ENCODE data around the gene SYMPK. TPM values are rescaled to one million over a fixed set of nuclear protein-coding genes. Genes with fewer than 3 reads are reported as not detected.

Gene SYMPK
- total RNA-seq, 1 donor from 2014 or later: 93.0 TPM

GRCh38 chr19:45902651-45903625 lies 40.0 kb upstream of the SYMPK start:
- H3K9me3 Mint-ChIP-seq: no peaks in the 10 kb centered on the region
- peak overlapping the region; percentile 95 for H3K4me3 Mint-ChIP-seq
- peaks cover 11% of the 10 kb centered on the region for H3K27me3 Mint-ChIP-seq
- DNase-seq (ENCODE audit: extremely low spot score, unreplicated experiment): peak; percentile 100
- peaks cover 6% of the 10 kb centered on the region for H3K4me1 Mint-ChIP-seq (ENCODE audit: unreplicated experiment)
- H3K36me3 Mint-ChIP-seq: peaks cover 16% of the 10 kb centered on the region
- H3K27ac Mint-ChIP-seq: peak overlapping the region; percentile 74
- TF ChIP-seq CTCF (conservative IDR thresholded peaks at IDR 0.05): no peak

GRCh38 chr19:45901912-45902650 lies 39.1 kb upstream of the SYMPK start, which contains the start of gene MYPOP:
TSS of gene MYPOP (minus strand) at chr19:45902613. CDS start at chr19:45901773, 840 bp downstream.
- TF ChIP-seq CTCF (conservative IDR thresholded peaks at IDR 0.05): no peak
- H3K36me3 Mint-ChIP-seq: peaks cover 16% of the 10 kb centered on the region
- peaks cover 11% of the 10 kb centered on the region for H3K27me3 Mint-ChIP-seq
- no peak for DNase-seq (ENCODE audit: extremely low spot score, unreplicated experiment)
- peaks cover 6% of the 10 kb centered on the region for H3K4me1 Mint-ChIP-seq (ENCODE audit: unreplicated experiment)
- no peaks in the 10 kb centered on the region for H3K9me3 Mint-ChIP-seq
- H3K4me3 Mint-ChIP-seq: peak within 1 kb of the TSS; percentile 95
- peak within 1 kb of the TSS; percentile 74 for H3K27ac Mint-ChIP-seq

GRCh38 chr19:45901432-45901911 lies 38.5 kb upstream of the SYMPK start:
- Mint-ChIP-seq H3K36me3 (peaks cover 16% of the 10 kb centered on the region), H3K27me3 (peaks cover 8% of the 10 kb centered on the region), H3K9me3 (no peaks in the 10 kb centered on the region), H3K4me1 (ENCODE audit: unreplicated experiment) (peaks cover 6% of the 10 kb centered on the region), H3K27ac (no peak overlapping the region), H3K4me3 (peak overlapping the region; percentile 65)
- TF ChIP-seq CTCF (conservative IDR thresholded peaks at IDR 0.05): no peak
- DNase-seq (ENCODE audit: extremely low spot score, unreplicated experiment): no peak

GRCh38 chr19:45900738-45901431 lies 37.9 kb upstream of the SYMPK start:
- peak overlapping the region; percentile 74 for H3K4me3 Mint-ChIP-seq
- peaks cover 16% of the 10 kb centered on the region for H3K36me3 Mint-ChIP-seq
- no peak for DNase-seq (ENCODE audit: extremely low spot score, unreplicated experiment)
- peaks cover 7% of the 10 kb centered on the region for H3K27me3 Mint-ChIP-seq
- no peak for TF ChIP-seq CTCF (conservative IDR thresholded peaks at IDR 0.05)
- H3K27ac Mint-ChIP-seq: no peak overlapping the region
- peaks cover 6% of the 10 kb centered on the region for H3K4me1 Mint-ChIP-seq (ENCODE audit: unreplicated experiment)
- no peaks in the 10 kb centered on the region for H3K9me3 Mint-ChIP-seq

GRCh38 chr19:45899919-45900589 lies 37.1 kb upstream of the SYMPK start:
- H3K36me3 Mint-ChIP-seq: peaks cover 23% of the 10 kb centered on the region
- TF ChIP-seq CTCF (conservative IDR thresholded peaks at IDR 0.05): no peak
- H3K4me1 Mint-ChIP-seq (ENCODE audit: unreplicated experiment): peaks cover 6% of the 10 kb centered on the region
- H3K27me3 Mint-ChIP-seq: peaks cover 7% of the 10 kb centered on the region
- DNase-seq (ENCODE audit: extremely low spot score, unreplicated experiment): no peak
- no peaks in the 10 kb centered on the region for H3K9me3 Mint-ChIP-seq
- peak overlapping the region; percentile 12 for H3K4me3 Mint-ChIP-seq
- H3K27ac Mint-ChIP-seq: no peak overlapping the region

Measured in type B pancreatic cell (in vitro differentiated cells).